HG03575 (cell line): ENCODE results near the gene BABAM2.
"Not testable (repeated sequence)": the region's sequence is repeated elsewhere in the genome, so short reads cannot be mapped to it uniquely, and the experiment has no call there.

Experiments
- ATAC-seq: cut with Tn5 transposase; IDR thresholded peaks from one replicate; pipeline ENCODE4 v1.9.1; 2021; ENCODE audit not compliant: unreplicated experiment, insufficient number of reproducible peaks, low FRiP score; ENCODE audit errors: extremely low read depth

The BABAM2 gene

DNA sequence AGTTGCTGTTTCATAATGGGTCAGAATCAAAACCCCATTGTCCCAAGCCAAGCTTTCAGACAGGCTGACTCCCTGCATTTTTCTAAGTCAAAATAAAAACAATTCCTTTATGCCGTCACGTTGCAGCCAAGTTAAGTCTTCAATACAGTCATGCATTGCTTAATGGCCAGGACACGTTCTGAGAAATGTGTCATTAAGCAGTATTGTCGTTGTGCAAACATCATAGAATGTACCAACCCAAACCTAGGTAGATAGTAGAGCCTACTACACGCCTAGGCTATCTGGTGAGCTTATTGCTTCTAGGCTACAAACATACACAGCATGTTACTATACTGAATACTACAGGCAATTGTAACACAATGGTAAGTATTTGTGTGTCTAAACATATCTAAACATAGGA, 341.8 kb downstream of the BABAM2 start:
- ATAC-seq, result no peak

- ATAC-seq, result no peak
These were observed 342.7 kb downstream of the BABAM2 start for GRCh38 chr2:28233164-28233676.

- ATAC-seq, result no peak
These were observed 344.3 kb downstream of the BABAM2 start for GRCh38 chr2:28234807-28235206.

- no peak for ATAC-seq
These were observed 348.7 kb downstream of the BABAM2 start for GRCh38 chr2:28239207-28239606.

DNA sequence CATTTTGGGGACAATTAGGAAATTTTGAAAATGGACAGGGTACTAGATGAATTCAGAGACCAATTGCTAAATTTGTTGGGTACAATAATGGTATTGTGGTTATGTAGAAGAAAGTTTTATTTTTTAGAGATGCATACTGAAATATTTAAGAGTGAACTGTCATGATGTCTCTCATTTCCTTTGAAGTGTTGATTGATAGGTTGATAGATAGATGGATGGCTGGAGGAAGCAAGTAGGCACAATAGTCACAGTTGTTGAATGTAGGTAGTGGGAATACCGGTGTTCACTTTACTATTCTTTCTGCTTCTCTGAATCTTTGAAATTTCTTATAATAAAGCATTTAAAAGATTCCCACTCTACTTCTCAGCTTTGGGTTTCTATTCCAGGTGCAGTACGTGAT, 350.4 kb downstream of the BABAM2 start:
- ATAC-seq, result no peak

DNA sequence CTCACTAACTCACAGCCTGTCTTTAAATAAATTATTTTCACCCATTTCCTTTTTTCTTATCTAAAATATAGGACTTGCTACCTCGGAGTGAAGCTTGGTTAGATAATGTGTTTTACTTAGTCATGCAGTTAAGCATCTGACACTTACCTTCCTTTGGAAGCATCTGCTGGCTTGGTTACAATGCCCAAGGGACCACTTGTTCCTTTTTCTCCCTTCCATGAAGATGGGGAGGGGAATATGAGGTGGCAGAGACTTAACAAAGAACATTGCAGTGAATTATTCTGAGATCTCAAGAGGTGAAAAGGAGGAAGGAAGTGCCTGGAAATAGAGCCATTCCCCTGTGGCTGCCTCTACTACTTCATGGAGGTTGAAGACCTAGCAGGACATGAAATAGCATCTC, 356.8 kb downstream of the BABAM2 start:
- no peak for ATAC-seq

DNA sequence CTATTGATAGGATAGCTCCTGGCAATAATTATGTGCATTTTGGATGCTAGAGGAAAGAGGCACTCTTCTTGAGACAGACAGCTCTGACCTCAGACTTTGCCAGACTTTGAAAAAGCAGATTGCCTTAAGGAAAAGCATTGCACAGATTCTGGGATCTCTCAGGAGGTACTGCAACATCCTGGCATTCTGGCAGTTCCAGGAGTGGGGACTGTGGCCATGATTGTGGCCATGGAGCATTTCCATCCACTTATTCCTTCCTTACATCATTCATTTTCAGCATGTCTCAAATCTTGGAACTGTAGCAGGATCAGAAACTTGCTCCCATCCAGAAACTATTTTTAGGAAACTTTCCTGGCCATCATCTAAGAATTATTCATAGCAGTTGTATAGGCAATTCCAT, 357.2 kb downstream of the BABAM2 start:
- ATAC-seq, result no peak

- ATAC-seq, result no peak
These were observed 358.0 kb downstream of the BABAM2 start for GRCh38 chr2:28248511-28248910.

DNA sequence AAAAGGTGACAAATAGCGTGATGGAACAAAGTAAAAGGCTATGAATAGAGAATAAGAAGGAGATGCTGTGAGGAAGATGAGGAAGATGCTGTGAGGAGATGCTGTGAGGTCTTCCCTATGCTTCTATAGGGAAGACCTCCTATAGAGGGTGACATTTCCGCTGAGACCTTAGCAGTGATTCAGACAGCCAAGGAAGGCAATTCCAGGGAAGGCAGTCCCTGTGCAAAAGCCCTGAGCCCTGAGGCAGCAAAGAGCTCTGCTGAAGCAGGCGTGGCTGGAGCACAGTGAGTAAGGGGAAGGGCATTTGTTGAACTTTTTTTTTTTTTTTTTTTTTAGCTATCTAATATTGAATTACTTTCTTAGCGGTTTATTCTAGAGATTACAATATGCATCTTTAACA, 359.5 kb downstream of the BABAM2 start:
- ATAC-seq, result no peak

GRCh38 chr2:28251337-28251736, 360.8 kb downstream of the BABAM2 start:
- no peak for ATAC-seq

DNA sequence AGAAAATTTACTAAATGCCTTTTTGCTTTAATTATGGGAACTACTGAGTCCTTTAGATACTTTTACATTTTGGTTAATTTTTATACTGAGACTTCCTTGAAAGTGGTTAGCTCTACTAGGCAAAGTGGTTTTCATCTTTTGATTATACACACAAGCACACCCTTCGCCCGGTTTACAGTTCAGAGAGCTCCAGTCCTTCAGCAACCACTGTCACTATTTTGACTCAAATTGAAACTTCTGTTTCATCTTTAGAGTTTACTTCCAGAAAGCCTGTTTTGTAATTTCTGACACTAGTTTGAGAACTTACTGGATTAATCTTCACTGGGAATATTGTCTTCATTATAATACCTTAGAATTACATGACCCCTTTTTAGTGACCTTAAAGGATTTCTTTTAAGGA, 361.8 kb downstream of the BABAM2 start:
- no peak for ATAC-seq

- ATAC-seq, result no peak
These were observed 363.0 kb downstream of the BABAM2 start for GRCh38 chr2:28253543-28253942.

GRCh38 chr2:28255231-28255630, 364.7 kb downstream of the BABAM2 start:
- ATAC-seq, result not testable (repeated sequence)

DNA sequence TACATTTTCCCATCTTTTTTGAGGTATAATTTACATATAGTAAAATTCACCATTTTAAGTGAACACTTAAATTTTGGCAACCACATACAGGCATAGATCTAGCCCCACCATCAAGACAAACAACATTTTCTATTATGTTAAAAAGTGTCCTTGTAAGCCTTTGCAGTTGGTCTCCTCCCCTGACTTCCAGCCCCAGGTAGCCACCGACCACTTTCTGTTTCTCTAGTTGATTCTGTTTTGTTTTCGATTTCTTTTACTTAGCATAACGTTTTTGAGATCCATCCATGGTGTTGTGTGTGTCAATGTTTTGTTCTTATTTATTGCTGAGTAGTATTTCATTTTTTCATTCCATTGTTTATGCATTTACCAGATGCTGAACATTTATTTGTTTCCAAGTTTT, 366.7 kb downstream of the BABAM2 start:
- ATAC-seq, result no peak

DNA sequence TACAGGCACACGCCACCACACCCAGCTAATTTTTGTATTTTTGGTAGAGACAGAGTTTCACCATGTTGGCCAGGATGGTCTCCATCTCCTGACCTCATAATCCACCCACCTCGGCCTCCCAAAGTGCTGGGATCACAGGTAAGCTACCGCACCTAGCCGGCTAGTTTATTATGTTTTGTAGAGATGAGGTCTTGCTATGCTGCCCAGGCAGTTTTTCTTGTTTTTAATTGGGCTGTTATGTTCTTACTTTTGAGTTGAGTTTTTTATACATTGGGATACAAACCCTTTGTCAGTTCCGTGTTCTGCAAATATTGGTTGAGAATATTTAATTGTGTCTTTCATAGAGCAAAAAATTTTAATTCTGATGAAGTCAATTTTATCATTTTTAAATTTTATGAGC, 368.7 kb downstream of the BABAM2 start:
- not testable (repeated sequence) for ATAC-seq

DNA sequence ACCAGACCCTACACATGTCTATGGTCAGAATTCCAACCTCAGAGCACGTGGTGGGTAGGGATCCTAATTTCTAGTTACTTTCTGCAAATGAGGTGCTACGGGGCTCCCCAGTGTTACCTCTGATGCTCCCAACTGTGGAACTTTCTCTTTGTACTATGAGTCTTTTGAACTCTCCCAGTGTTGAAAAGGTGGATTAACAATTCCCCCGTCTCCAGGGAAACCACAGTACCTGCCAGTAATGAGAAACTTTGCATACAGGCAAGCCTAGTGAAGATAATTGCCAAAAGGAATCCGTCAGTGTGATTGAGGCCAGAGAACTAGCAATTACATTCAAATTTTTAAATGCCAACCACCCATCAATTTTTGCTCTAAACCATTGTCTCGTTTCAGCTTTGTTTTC, 373.2 kb downstream of the BABAM2 start:
- ATAC-seq, result no peak

DNA sequence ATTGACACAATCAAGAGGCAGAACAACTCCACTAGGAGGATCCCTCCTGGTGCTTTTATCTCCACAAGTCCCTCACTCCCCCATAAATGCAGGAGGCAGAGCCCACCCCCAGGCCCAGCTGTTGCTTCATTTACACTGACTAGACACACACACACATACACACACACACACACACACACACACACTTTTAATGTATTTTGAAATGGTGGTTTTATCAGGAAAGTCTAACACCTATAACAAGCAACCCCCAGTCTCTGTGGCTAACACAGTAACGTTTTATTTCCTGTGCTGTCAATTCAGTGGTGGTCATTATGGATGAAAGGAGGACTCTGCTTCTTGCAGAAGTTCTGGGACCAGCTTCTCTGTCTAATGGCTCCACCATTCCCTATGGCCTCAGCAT, 376.8 kb downstream of the BABAM2 start:
- no peak for ATAC-seq

GRCh38 chr2:28268386-28268785, 377.9 kb downstream of the BABAM2 start:
- ATAC-seq, result no peak

- ATAC-seq, result no peak
These were observed 378.7 kb downstream of the BABAM2 start for GRCh38 chr2:28269019-28269784.

- ATAC-seq, result no peak
These were observed 380.1 kb downstream of the BABAM2 start for GRCh38 chr2:28270456-28271152.
